Activated T-helper 2 cell treated with anti-CD3 and anti-CD28 coated beads, Interferon-gamma antibody, Interleukin-2, Interleukin-4, amounts not matched to agents 10 μg/mL and 5 μg/mL and 100 μg/mL, durations not matched to agents 14 hours and 24 hours and 36 hours (primary cell): ENCODE data around the gene SAMD1. TPM values are rescaled to one million over a fixed set of nuclear protein-coding genes. Genes with fewer than 3 reads are reported as not detected.
A peak's percentile ranks its signal among the peaks of the same experiment; 100 is the strongest.

Experiments
- DNase-seq: peaks from one replicate; pipeline ENCODE4 v3.0.0; 2021; ENCODE audit warnings: low spot score
- H3K27ac Mint-ChIP-seq: one replicate; pipeline ENCODE4 v1.8.0; 2021; ENCODE audit warnings: mixed read lengths
- H3K27me3 Mint-ChIP-seq: one replicate; pipeline ENCODE4 v1.8.0; 2021; ENCODE audit warnings: low read depth, mixed read lengths
- H3K36me3 Mint-ChIP-seq: one replicate; pipeline ENCODE4 v1.8.0; 2021; ENCODE audit warnings: low read depth, mixed read lengths
- H3K4me1 Mint-ChIP-seq: one replicate; pipeline ENCODE4 v1.8.0; 2021; ENCODE audit warnings: low read depth, mixed read lengths
- H3K4me3 Mint-ChIP-seq: one replicate; pipeline ENCODE4 v1.8.0; 2021; ENCODE audit warnings: low read depth, mild to moderate bottlenecking, moderate library complexity, mixed read lengths
- H3K9me3 Mint-ChIP-seq: one replicate; pipeline ENCODE4 v1.8.0; 2021; ENCODE audit warnings: mixed read lengths
- intact Hi-C: fragments of 100-400 bp; cut with micrococcal nuclease; formaldehyde crosslinking; loops from one replicate; pipeline ENCODE4 v1.15.1; 2023
- total RNA-seq: library from RNA; stranded (reverse); gene quantifications from 2 replicates; pipeline ENCODE4 v1.2.3, GENCODE V29; 2022

Gene SAMD1
- total RNA-seq, 1 donor from 2014 or later = 136 TPM

DNA sequence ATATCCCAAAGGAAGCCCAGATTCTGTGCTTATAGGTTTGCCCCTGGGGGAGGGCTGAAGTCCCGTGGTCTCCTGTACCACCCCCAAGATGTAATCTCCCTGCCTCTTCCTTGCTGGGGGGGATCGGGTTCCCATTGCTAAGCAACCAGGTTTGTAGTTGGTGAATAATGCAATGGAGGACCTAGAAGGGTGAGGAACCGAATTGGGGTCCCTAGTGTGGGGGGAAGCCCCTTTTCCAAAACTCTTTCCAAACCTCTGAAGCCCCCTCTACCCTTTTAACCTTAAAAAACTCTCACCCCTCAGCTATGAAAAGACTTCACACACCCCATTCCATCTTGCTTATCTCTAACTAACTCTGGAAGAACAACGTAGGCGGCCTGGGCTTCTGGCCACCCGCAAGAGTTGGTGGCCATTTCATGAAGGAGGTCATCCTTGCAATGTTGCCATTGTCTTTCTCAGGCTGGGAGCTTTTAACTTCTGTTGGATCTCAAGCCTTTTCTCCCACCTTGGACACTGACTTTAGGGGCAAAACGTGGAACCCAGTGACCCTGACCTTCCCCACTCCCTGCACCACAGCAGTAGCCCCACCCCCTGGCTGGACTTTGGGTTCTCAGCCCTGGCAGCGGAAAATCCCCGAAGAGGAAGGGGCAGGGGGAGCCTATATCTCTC is 29.3 kb downstream of the SAMD1 start:
- peaks cover 16% of the 10 kb centered on the region for H3K4me1 Mint-ChIP-seq
- H3K4me3 Mint-ChIP-seq = no peak overlapping the region
- no peaks in the 10 kb centered on the region for H3K36me3 Mint-ChIP-seq
- intact Hi-C loops = no loop called here
- no peak overlapping the region for H3K27ac Mint-ChIP-seq
- H3K9me3 Mint-ChIP-seq = no peaks in the 10 kb centered on the region
- peaks cover 36% of the 10 kb centered on the region for H3K27me3 Mint-ChIP-seq
- no peak for DNase-seq

DNA sequence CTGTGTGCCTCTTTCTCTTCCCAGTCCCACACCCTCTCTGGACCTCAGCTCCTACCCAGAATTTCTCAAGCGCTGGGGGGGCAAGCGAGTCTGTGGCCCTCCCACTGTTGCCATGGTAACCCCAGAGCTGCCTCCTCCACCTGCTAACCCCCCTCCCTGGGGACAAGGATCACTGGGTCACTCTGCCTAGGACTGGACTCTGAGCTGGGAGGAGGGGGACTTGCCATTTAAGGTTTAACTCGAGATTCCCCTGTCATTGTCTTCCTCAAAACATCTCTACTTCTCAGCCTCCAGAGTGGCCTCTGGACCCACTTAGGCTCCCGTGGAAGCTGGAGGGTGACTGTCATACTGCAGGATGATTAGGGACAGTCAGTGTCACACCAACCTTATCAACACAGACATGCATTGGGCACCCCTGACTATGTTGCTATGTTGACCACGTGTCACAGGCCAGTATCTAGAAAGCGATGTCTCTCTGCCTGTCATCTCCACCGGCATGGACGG is 30.8 kb downstream of the SAMD1 start:
- Mint-ChIP-seq H3K4me3 (no peak overlapping the region), H3K27ac (no peak overlapping the region), H3K36me3 (no peaks in the 10 kb centered on the region), H3K9me3 (no peaks in the 10 kb centered on the region), H3K4me1 (peaks cover 16% of the 10 kb centered on the region), H3K27me3 (peaks cover 36% of the 10 kb centered on the region)
- DNase-seq = no peak
- intact Hi-C loops = no loop called here

DNA sequence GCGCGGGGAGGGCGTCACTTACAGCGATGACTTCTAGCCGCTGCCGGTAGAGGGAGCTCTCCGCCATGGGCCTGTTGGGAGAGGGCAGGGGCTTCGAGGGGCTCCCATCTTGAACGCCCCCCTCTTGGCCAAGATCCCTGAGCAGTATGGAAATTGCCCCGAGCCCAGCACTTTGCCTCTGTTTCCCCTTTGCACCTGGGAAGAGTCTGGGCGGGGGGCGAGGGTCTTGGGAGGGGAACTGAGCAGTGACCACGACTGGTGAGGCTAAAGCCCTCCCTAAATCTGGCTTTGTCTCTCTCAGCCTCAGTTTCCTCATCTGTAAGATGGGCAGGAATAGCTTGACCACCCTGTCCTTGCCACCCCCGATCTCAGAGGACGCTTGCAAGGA is 31.5 kb downstream of the SAMD1 start:
- H3K27ac Mint-ChIP-seq = no peak overlapping the region

DNA sequence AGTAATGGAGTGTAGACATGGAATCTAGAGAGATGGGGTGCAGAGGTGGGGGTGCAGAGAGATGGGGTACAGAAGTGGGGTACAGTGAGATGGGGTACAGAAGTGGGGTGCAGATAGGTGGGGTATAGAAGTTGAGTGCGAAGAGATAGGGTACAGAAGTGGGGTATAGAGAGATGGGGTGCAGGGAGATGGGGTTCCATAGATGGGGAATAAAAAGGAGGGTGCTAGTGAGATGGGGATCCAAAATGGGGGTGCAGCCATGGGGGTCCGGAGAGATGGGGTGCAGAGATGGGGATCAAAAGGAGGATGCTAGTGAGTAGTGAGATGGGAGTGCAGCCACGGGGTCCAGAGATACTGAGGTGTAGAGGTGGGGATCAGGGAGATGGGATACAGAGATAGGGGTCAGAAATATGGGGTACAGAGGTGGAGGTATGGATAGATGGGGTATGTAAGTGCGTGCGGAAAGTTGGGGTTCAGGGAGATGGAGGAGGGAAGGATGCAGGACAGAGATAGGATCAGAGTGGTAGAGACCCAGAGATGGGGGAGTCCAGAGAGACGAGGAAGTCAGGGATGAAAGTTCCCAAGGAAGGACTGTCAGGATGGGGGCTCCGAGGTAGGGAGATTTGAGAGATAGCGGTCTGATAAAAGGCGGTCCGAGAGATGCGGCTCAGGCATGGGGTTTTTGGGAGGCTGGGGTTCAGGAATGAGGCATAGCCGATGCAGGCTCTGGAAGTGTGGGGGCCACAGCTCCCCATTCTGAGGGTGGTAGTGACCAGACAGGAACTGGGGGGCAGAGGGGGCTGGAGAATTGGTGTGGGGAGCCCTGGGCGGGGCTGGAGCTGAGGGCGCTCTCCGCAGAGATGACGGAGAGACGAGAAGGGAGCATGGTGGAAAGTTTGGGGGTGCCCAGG is 32.1 kb downstream of the SAMD1 start:
- peak overlapping the region; percentile 64 for H3K4me3 Mint-ChIP-seq
- peaks cover 36% of the 10 kb centered on the region for H3K27me3 Mint-ChIP-seq
- H3K36me3 Mint-ChIP-seq = peaks cover 10% of the 10 kb centered on the region
- no peaks in the 10 kb centered on the region for H3K9me3 Mint-ChIP-seq
- intact Hi-C loops = no loop called here
- peaks cover 16% of the 10 kb centered on the region for H3K4me1 Mint-ChIP-seq
- DNase-seq = no peak
- H3K27ac Mint-ChIP-seq = no peak overlapping the region

More for the DNA sequence above, 31.5 kb downstream of the SAMD1 start:
- H3K9me3 Mint-ChIP-seq = no peaks in the 10 kb centered on the region
- H3K36me3 Mint-ChIP-seq = peaks cover 6% of the 10 kb centered on the region
- DNase-seq = no peak
- intact Hi-C loops = no loop called here
- H3K27me3 Mint-ChIP-seq = peaks cover 36% of the 10 kb centered on the region
- peak overlapping the region; percentile 34 for H3K4me3 Mint-ChIP-seq
- H3K4me1 Mint-ChIP-seq = peaks cover 16% of the 10 kb centered on the region

DNA sequence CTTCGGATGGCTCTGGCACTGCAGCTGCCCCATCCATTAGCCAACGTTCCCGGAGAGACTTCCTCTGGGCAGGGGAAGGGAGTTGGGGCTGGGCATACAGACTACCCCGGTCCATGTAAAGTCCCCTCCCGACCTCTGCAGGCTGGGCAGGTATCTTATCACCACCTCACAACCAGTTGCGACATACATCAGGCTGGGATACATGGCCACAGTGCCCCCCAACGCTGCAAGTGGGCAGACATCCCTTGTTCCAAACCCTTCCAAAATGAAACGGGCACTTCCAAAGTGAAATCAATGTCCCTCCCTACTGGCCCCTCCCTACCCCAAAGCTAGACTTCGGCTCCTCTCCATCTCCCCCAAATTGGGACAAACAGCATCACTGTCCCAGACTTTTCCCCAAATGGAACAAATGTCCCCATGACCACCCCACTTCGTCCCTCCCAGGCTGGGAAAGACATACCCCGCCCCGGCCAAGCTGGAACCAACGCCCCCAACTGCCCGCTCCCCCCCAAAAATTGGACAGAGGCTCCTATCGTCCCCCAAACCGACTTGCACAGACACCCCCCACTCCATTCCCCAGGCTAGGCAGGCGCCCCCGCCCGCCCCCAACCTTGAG is 33.7 kb downstream of the SAMD1 start:
- Mint-ChIP-seq H3K4me1 (peaks cover 16% of the 10 kb centered on the region), H3K4me3 (peak overlapping the region; percentile 41), H3K9me3 (no peaks in the 10 kb centered on the region), H3K27me3 (peaks cover 36% of the 10 kb centered on the region), H3K36me3 (peaks cover 25% of the 10 kb centered on the region), H3K27ac (no peak overlapping the region)
- intact Hi-C loops = no loop called here
- no peak for DNase-seq

DNA sequence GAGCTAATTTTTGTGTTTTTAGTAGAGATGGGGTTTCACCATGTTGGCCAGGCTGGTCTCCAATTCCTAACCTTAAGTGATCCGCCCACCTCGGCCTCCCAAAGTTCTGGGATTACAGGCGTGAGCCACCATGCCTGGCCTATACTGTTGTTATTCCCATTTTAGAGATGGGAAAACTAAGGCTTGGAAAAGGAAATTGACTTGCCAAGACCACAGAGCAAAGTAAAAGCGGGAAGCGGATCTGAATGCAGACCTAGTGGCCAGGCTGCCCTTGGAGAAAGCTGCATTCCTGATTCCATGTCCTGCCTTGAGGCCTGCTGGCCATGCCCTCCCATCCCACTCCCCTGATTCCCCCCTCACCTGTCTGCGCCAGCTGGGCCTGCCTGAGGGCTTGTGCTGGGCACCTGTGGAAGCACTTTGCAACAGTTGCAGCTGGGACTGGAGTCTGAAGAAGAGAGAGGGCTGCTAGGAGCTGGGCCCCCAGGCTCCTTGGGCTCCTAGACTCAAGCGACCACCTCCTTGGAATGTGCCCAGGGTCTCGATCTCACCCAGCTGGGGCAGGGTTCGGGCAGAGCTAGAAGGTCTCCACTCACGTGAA is 34.4 kb downstream of the SAMD1 start:
- Mint-ChIP-seq H3K4me1 (peaks cover 16% of the 10 kb centered on the region), H3K27ac (no peak overlapping the region), H3K4me3 (no peak overlapping the region), H3K36me3 (peaks cover 30% of the 10 kb centered on the region), H3K9me3 (no peaks in the 10 kb centered on the region), H3K27me3 (peaks cover 34% of the 10 kb centered on the region)
- intact Hi-C loops = no loop called here
- DNase-seq = no peak

DNA sequence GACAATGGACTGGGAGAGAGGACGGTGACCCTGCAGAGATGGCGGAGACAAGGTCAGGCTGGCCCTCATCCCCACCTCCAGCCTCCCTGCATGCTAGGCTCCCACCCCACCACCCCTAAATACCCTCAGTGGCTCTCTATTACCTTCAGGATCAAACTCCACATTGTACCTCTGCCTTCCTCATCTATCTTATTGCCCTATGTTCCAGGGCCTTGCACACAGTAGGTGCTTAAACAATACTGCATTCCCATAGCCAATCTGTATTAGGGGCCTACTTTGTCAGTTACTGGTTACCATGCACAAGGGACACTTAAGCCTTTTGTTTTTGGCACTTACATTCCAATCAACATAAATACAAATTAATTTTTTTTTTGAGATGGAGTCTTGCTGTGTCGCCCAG is 35.2 kb downstream of the SAMD1 start:
- no peak overlapping the region for H3K4me3 Mint-ChIP-seq
- peaks cover 16% of the 10 kb centered on the region for H3K4me1 Mint-ChIP-seq
- no peaks in the 10 kb centered on the region for H3K9me3 Mint-ChIP-seq

DNA sequence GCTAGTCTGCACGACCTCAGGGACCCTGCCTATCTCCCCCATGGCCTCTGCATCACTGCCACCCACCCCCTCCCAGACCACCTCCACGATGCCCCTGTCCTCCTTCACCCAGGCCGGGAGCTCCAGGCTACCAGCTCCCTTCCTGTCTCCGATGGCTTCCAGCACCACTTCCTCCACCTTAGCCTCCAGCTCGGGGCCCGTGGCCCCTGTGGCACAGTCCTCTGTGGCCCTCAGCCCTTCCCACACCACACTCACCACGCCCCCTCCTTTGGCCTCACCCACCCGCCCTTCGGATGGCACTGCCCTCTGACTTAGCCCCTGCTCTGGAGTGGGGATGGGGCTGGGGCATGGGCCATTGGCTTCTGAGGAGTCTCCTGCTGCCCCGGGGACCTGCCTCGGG is 35.8 kb downstream of the SAMD1 start:
- Mint-ChIP-seq H3K4me1 (peaks cover 13% of the 10 kb centered on the region), H3K27ac (no peak overlapping the region), H3K36me3 (peaks cover 43% of the 10 kb centered on the region), H3K27me3 (peaks cover 27% of the 10 kb centered on the region), H3K4me3 (no peak overlapping the region), H3K9me3 (no peaks in the 10 kb centered on the region)
- DNase-seq = no peak
- intact Hi-C loops = no loop called here

More for the DNA sequence above, 35.2 kb downstream of the SAMD1 start:
- Mint-ChIP-seq H3K27me3 (peaks cover 32% of the 10 kb centered on the region), H3K36me3 (peaks cover 37% of the 10 kb centered on the region), H3K27ac (no peak overlapping the region)
- intact Hi-C loops = no loop called here
- DNase-seq = no peak

DNA sequence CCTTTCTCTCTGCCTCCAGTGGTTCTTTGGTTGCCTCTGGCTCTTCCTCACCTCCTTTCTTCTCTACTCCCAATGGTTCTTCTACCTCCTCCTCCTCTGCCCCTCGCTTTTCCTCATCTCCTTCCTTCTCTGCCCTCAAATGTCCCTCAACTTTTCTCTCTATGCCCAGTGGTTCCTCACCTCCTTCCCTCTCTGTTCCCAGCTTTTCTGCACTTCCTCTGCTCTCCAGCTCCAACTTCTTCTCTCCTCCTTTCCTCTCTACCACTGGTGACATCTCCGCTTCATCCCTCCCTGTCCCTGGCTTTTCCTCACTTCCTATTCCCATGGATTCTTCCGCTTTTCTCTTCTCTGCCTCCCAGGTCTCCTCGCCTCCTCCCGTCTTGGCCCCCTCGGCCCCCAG is 36.5 kb downstream of the SAMD1 start:
- H3K36me3 Mint-ChIP-seq = peaks cover 46% of the 10 kb centered on the region
- intact Hi-C loops = no loop called here
- peaks cover 23% of the 10 kb centered on the region for H3K27me3 Mint-ChIP-seq
- H3K9me3 Mint-ChIP-seq = no peaks in the 10 kb centered on the region
- H3K4me3 Mint-ChIP-seq = no peak overlapping the region
- H3K4me1 Mint-ChIP-seq = peaks cover 10% of the 10 kb centered on the region
- H3K27ac Mint-ChIP-seq = no peak overlapping the region
- DNase-seq = no peak

DNA sequence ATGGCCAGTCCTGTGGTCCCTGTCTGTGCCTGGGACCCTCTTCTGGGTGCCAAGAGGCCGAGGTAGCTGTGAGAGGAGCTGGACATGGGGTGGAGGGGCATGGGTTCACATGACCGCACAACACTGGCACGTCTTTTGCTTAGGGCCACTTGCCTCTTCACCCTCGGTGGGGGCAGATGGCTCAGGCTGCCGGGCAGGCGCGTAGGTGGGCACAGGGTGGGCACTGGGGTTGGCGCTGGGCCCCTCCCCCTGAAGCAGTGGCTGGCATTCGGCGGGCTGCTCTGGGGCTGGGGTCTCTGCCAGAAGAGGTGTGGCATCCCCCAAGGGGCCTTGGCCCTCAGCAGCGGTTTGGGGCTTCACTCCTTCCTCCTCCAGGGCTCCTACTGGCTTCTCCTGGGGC is 37.1 kb downstream of the SAMD1 start:
- no peak overlapping the region for H3K4me3 Mint-ChIP-seq
- peaks cover 4% of the 10 kb centered on the region for H3K4me1 Mint-ChIP-seq
- peaks cover 52% of the 10 kb centered on the region for H3K36me3 Mint-ChIP-seq
- no peaks in the 10 kb centered on the region for H3K9me3 Mint-ChIP-seq
- peaks cover 17% of the 10 kb centered on the region for H3K27me3 Mint-ChIP-seq
- DNase-seq = no peak
- H3K27ac Mint-ChIP-seq = no peak overlapping the region
- intact Hi-C loops = no loop called here

DNA sequence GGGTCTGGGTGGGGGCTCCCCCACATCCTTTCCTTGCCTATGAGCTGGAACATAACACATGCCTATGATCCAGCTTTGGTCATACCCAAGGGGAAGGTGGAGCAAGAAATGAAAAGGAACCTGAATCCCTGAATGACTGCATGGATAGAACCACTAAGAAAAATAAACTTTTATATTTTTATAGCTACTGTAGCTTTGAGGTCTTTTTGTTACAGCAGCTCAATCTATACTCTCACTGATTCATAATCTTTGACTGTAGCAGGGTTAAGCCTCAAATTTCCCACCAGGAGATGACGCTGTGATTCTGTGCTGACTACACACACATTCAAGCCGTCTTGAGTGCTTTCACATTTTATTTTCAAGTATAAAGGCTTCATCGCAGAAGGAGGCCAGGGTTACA is 37.5 kb downstream of the SAMD1 start:
- intact Hi-C loops = no loop called here
- H3K4me3 Mint-ChIP-seq = no peak overlapping the region
- H3K27ac Mint-ChIP-seq = no peak overlapping the region
- no peaks in the 10 kb centered on the region for H3K9me3 Mint-ChIP-seq
- peaks cover 56% of the 10 kb centered on the region for H3K36me3 Mint-ChIP-seq
- no peaks in the 10 kb centered on the region for H3K4me1 Mint-ChIP-seq
- DNase-seq = no peak
- H3K27me3 Mint-ChIP-seq = peaks cover 12% of the 10 kb centered on the region

DNA sequence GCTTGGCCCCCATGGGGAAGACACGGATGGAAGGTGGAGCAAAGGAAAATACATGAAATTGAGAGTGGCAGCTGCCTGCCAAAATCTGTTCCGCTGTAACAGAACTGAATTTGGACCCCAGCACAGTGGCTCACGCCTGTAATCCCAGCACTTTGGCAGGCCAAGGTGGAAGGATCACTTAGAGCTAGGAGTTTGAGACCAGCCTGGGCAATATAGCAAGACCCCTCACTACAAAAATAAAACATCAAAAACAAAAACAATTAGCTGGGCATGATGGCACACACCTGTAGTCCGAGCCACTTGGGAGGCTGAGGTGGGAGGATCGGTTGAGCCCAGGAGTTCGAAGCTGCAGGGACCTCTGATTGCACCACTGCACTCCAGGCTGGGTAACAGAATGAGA is 38.1 kb downstream of the SAMD1 start:
- Mint-ChIP-seq H3K27ac (no peak overlapping the region), H3K36me3 (peaks cover 62% of the 10 kb centered on the region)
- intact Hi-C loops = no loop called here

More for the DNA sequence above, 38.1 kb downstream of the SAMD1 start:
- Mint-ChIP-seq H3K9me3 (no peaks in the 10 kb centered on the region), H3K27me3 (peaks cover 7% of the 10 kb centered on the region), H3K4me3 (no peak overlapping the region), H3K4me1 (no peaks in the 10 kb centered on the region)
- DNase-seq = no peak
